Stimulated activated naive CD8-positive, alpha-beta T cell treated with anti-CD3 and anti-CD28 coated beads, Interleukin-15, Interleukin-2, amounts not matched to agents 100 ng/mL and 50 ng/mL, for 24 hours (primary cell): Measurements from ENCODE around the gene CATSPER1.

Experiments used
- H3K27ac Mint-ChIP-seq: one replicate; pipeline ENCODE4 v1.8.0; 2021; ENCODE audit warnings: mild to moderate bottlenecking, mixed read lengths
- H3K27me3 Mint-ChIP-seq: one replicate; pipeline ENCODE4 v1.8.0; 2021; ENCODE audit warnings: mixed read lengths
- H3K36me3 Mint-ChIP-seq: one replicate; pipeline ENCODE4 v1.8.0; 2021; ENCODE audit warnings: low read depth, mixed read lengths
- H3K4me1 Mint-ChIP-seq: one replicate; pipeline ENCODE4 v1.8.0; 2021; ENCODE audit warnings: low read depth, mixed read lengths
- H3K4me3 Mint-ChIP-seq: one replicate; pipeline ENCODE4 v1.8.0; 2021; ENCODE audit warnings: mild to moderate bottlenecking, mixed read lengths
- H3K9me3 Mint-ChIP-seq: one replicate; pipeline ENCODE4 v1.8.0; 2021; ENCODE audit warnings: mixed read lengths

The CATSPER1 gene

GRCh38 chr11:66006134-66006890, 20.0 kb downstream of the CATSPER1 start:
- no peak overlapping the region for H3K4me3 Mint-ChIP-seq
- peaks cover 29% of the 10 kb centered on the region for H3K4me1 Mint-ChIP-seq
- H3K27me3 Mint-ChIP-seq = no peaks in the 10 kb centered on the region
- peaks cover 35% of the 10 kb centered on the region for H3K36me3 Mint-ChIP-seq
- no peak overlapping the region for H3K27ac Mint-ChIP-seq
- H3K9me3 Mint-ChIP-seq = no peaks in the 10 kb centered on the region

GRCh38 chr11:66004186-66004585, 22.1 kb downstream of the CATSPER1 start:
- H3K27me3 Mint-ChIP-seq = no peaks in the 10 kb centered on the region
- H3K9me3 Mint-ChIP-seq = no peaks in the 10 kb centered on the region
- peak overlapping the region; percentile 59 for H3K4me3 Mint-ChIP-seq
- H3K27ac Mint-ChIP-seq = no peak overlapping the region
- H3K4me1 Mint-ChIP-seq = peaks cover 44% of the 10 kb centered on the region
- peaks cover 52% of the 10 kb centered on the region for H3K36me3 Mint-ChIP-seq

GRCh38 chr11:66003291-66003690, 23.0 kb downstream of the CATSPER1 start:
- peaks cover 60% of the 10 kb centered on the region for H3K36me3 Mint-ChIP-seq
- H3K27ac Mint-ChIP-seq = peak overlapping the region; percentile 89
- peak overlapping the region; percentile 100 for H3K4me3 Mint-ChIP-seq
- H3K27me3 Mint-ChIP-seq = no peaks in the 10 kb centered on the region
- no peaks in the 10 kb centered on the region for H3K9me3 Mint-ChIP-seq
- peaks cover 46% of the 10 kb centered on the region for H3K4me1 Mint-ChIP-seq

GRCh38 chr11:66002648-66003225, 23.5 kb downstream of the CATSPER1 start:
- H3K4me1 Mint-ChIP-seq = peaks cover 46% of the 10 kb centered on the region
- peak overlapping the region; percentile 100 for H3K4me3 Mint-ChIP-seq
- H3K36me3 Mint-ChIP-seq = peaks cover 63% of the 10 kb centered on the region
- no peaks in the 10 kb centered on the region for H3K9me3 Mint-ChIP-seq
- no peaks in the 10 kb centered on the region for H3K27me3 Mint-ChIP-seq
- peak overlapping the region; percentile 99 for H3K27ac Mint-ChIP-seq

GRCh38 chr11:66001942-66002647, 24.2 kb downstream of the CATSPER1 start, which contains the start of the genes BANF1 and EIF1AD:
Gene BANF1 (plus strand): TSS chr11:66002503. CDS start chr11:66003251, 748 bp downstream.
Gene EIF1AD (minus strand): TSS chr11:66002157. CDS start chr11:66000389, 1,768 bp downstream.
- Mint-ChIP-seq H3K4me3 (peak within 1 kb of the TSS; percentile 100), H3K27me3 (no peaks in the 10 kb centered on the region), H3K9me3 (no peaks in the 10 kb centered on the region), H3K36me3 (peaks cover 70% of the 10 kb centered on the region), H3K4me1 (peaks cover 46% of the 10 kb centered on the region), H3K27ac (peak within 1 kb of the TSS; percentile 99)

GRCh38 chr11:65997286-65997685, 29.0 kb downstream of the CATSPER1 start:
- Mint-ChIP-seq H3K27me3 (no peaks in the 10 kb centered on the region), H3K9me3 (no peaks in the 10 kb centered on the region), H3K27ac (no peak overlapping the region), H3K36me3 (peaks cover 57% of the 10 kb centered on the region), H3K4me1 (peaks cover 22% of the 10 kb centered on the region), H3K4me3 (no peak overlapping the region)

GRCh38 chr11:65992056-65992455, 34.2 kb downstream of the CATSPER1 start:
- H3K27me3 Mint-ChIP-seq = no peaks in the 10 kb centered on the region
- peaks cover 5% of the 10 kb centered on the region for H3K4me1 Mint-ChIP-seq
- H3K27ac Mint-ChIP-seq = no peak overlapping the region
- no peaks in the 10 kb centered on the region for H3K9me3 Mint-ChIP-seq
- peaks cover 26% of the 10 kb centered on the region for H3K36me3 Mint-ChIP-seq
- H3K4me3 Mint-ChIP-seq = no peak overlapping the region

GRCh38 chr11:65988791-65989592, 37.3 kb downstream of the CATSPER1 start:
- Mint-ChIP-seq H3K27me3 (no peaks in the 10 kb centered on the region), H3K36me3 (peaks cover 11% of the 10 kb centered on the region)

GRCh38 chr11:65987336-65987735, 38.9 kb downstream of the CATSPER1 start:
- peaks cover 5% of the 10 kb centered on the region for H3K4me1 Mint-ChIP-seq
- H3K36me3 Mint-ChIP-seq = peaks cover 11% of the 10 kb centered on the region
- H3K4me3 Mint-ChIP-seq = no peak overlapping the region
- no peaks in the 10 kb centered on the region for H3K27me3 Mint-ChIP-seq
- H3K27ac Mint-ChIP-seq = no peak overlapping the region
- H3K9me3 Mint-ChIP-seq = no peaks in the 10 kb centered on the region

More at GRCh38 chr11:65988791-65989592, 37.3 kb downstream of the CATSPER1 start:
- H3K9me3 Mint-ChIP-seq = no peaks in the 10 kb centered on the region
- H3K4me3 Mint-ChIP-seq = no peak overlapping the region
- H3K27ac Mint-ChIP-seq = peak overlapping the region; percentile 58
- peaks cover 5% of the 10 kb centered on the region for H3K4me1 Mint-ChIP-seq

- peaks cover 12% of the 10 kb centered on the region for H3K36me3 Mint-ChIP-seq
- H3K4me1 Mint-ChIP-seq = no peaks in the 10 kb centered on the region
- no peaks in the 10 kb centered on the region for H3K9me3 Mint-ChIP-seq
- no peaks in the 10 kb centered on the region for H3K27me3 Mint-ChIP-seq
- no peak overlapping the region for H3K4me3 Mint-ChIP-seq
- H3K27ac Mint-ChIP-seq = no peak overlapping the region
Observed at GRCh38 chr11:65983589-65983987, 42.7 kb downstream of the CATSPER1 start.

- H3K27ac Mint-ChIP-seq = no peak overlapping the region
Observed at GRCh38 chr11:65982824-65983588, 43.3 kb downstream of the CATSPER1 start.

GRCh38 chr11:65981972-65982823, 44.1 kb downstream of the CATSPER1 start:
- H3K4me1 Mint-ChIP-seq = no peaks in the 10 kb centered on the region
- H3K27ac Mint-ChIP-seq = no peak overlapping the region
- no peaks in the 10 kb centered on the region for H3K9me3 Mint-ChIP-seq
- no peaks in the 10 kb centered on the region for H3K27me3 Mint-ChIP-seq
- H3K36me3 Mint-ChIP-seq = peaks cover 13% of the 10 kb centered on the region
- H3K4me3 Mint-ChIP-seq = no peak overlapping the region

More at GRCh38 chr11:65982824-65983588, 43.3 kb downstream of the CATSPER1 start:
- Mint-ChIP-seq H3K27me3 (no peaks in the 10 kb centered on the region), H3K9me3 (no peaks in the 10 kb centered on the region), H3K4me1 (no peaks in the 10 kb centered on the region), H3K36me3 (peaks cover 12% of the 10 kb centered on the region), H3K4me3 (no peak overlapping the region)

- Mint-ChIP-seq H3K36me3 (peaks cover 23% of the 10 kb centered on the region), H3K27ac (no peak overlapping the region), H3K4me3 (no peak overlapping the region), H3K9me3 (no peaks in the 10 kb centered on the region), H3K27me3 (no peaks in the 10 kb centered on the region), H3K4me1 (no peaks in the 10 kb centered on the region)
Observed at GRCh38 chr11:65981101-65981740, 45.1 kb downstream of the CATSPER1 start.
